K562 (cell line): ENCODE measurements around the gene SLC66A2. TPM values are rescaled to one million over a fixed set of nuclear protein-coding genes. Genes with fewer than 3 reads are reported as not detected.

Experiments
- ARID3A ChIP-seq: IDR thresholded peaks from 2 replicates; pipeline ENCODE4 v1.6.1; 2012; ENCODE audit warnings: low read depth, low read length, improper control_type of control experiment, borderline replicate concordance
- BCLAF1 ChIP-seq, 2 experiments: fragments of 450-650 bp in 1 of 2; IDR thresholded peaks; 2 replicates each; pipeline ENCODE4 v1.6.1; 2011 to 2017; ENCODE audit warnings: low read depth in 2 of 2, antibody characterized with exemption in 1 of 2, borderline replicate concordance in 1 of 2, low read length in 1 of 2, mild to moderate bottlenecking in 1 of 2, mixed read lengths in 1 of 2; ENCODE audit not compliant: control insufficient read depth in 1 of 2
- HDAC2 ChIP-seq: fragments of 450-650 bp; IDR thresholded peaks from 2 replicates; pipeline ENCODE4 v1.6.1; 2016; ENCODE audit warnings: mild to moderate bottlenecking
- SMARCC2 ChIP-seq: fragments of 450-650 bp; IDR thresholded peaks from 2 replicates; pipeline ENCODE4 v1.6.1; 2017; ENCODE audit warnings: antibody characterized with exemption, moderate library complexity, mild to moderate bottlenecking, low read depth
- polyA plus RNA-seq, 8 experiments: library from polyadenylated mRNA; depleted of rRNA in 4 of 8; stranded (reverse) in 5 of 8; unstranded in 3 of 8; fragments of >200 nt; fragmentation: Nextera tagmentation in 2 of 8; fragmentation: Illumina TruSeq in 1 of 8; extraction: Ambion mirVana in 2 of 8; extraction: Trizol in 1 of 8; gene quantifications; 2 replicates each; pipeline versions ENCODE4 v1.2.1 to v1.2.3, GENCODE V29; 2011 to 2014; ENCODE audit warnings: inconsistent platforms in 1 of 8, missing spikeins in 1 of 8
- total RNA-seq, 7 experiments: library from RNA; depleted of rRNA in 6 of 7; stranded (reverse); fragments of >200 nt in 6 of 7; fragmentation: Illumina TruSeq in 2 of 7; extraction: Trizol in 2 of 7; gene quantifications; 2 replicates each; pipeline versions ENCODE4 v1.2.1 to v1.2.3, GENCODE V29; 2011 to 2021; ENCODE audit warnings: low replicate concordance in 1 of 7

SLC66A2 gene
- total and polyA plus RNA-seq, 9 of the 15 experiments (the other 6 are each of a cell fraction or from before 2014, with no cell fraction given), result 0.25 to 17.5 (median 5.6) TPM

GRCh38 chr18:79947054-79947755, 4.2 kb downstream of the SLC66A2 start (continued):
- TF ChIP-seq BCLAF1 (IDR thresholded peaks at IDR 0.05; ENCODE audit: borderline replicate concordance in 1 of 2, control insufficient read depth in 1 of 2, low read depth in 2 of 2, low read length in 1 of 2) (no peak), SMARCC2 (no peak), ARID3A (no peak), HDAC2 (no peak)
- TF ChIP-seq, all 486 proteins: peak for 0
